ENCODE data around the gene MTM1.

MTM1 gene

DNA sequence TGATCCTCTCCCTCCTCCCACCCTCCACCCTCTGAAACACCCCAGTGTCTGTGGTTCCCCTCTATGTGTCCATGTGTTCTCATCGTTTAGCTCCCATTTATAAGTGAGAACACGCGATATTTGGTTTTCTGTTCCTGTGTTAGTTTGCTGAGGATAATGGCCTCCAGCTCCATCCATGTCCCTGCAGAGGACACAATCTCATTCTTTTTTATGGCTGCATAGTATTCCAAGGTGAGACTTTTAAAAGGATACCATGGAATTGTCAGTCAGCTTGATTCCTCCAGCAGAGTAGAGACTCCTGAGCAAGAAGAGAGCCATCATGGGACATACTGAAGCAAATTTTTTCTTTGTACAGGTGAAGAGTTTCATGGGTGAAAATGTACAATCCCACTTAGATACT is 38.8 kb upstream of the MTM1 start:
- no peak for DNase-seq
- TF ChIP-seq, protein P1, sequence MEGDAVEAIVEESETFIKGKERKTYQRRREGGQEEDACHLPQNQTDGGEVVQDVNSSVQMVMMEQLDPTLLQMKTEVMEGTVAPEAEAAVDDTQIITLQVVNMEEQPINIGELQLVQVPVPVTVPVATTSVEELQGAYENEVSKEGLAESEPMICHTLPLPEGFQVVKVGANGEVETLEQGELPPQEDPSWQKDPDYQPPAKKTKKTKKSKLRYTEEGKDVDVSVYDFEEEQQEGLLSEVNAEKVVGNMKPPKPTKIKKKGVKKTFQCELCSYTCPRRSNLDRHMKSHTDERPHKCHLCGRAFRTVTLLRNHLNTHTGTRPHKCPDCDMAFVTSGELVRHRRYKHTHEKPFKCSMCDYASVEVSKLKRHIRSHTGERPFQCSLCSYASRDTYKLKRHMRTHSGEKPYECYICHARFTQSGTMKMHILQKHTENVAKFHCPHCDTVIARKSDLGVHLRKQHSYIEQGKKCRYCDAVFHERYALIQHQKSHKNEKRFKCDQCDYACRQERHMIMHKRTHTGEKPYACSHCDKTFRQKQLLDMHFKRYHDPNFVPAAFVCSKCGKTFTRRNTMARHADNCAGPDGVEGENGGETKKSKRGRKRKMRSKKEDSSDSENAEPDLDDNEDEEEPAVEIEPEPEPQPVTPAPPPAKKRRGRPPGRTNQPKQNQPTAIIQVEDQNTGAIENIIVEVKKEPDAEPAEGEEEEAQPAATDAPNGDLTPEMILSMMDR (IDR thresholded peaks at IDR 0.05; ENCODE audit: low read depth, low read length): no peak
- H3K9me3 ChIP-seq: no peaks in the 10 kb centered on the region

DNA sequence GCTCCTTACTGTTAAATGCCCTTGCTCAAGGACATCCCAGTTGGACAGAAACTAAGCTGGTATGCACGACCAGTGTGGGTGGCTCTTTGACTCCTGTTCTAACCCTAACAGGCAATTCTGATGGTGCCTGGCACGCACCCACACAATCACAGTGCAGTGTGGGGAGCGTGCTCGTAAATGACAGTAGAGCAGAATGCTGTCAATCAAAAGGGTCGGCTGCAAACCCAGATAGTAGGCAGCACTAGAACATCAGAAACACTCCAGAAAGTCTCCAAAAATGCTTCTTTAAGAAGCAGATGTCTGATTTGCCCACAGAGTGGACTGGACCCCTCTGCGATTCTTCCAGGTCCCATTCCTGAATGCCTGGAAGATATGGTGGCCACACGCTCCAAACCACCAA is 37.6 kb upstream of the MTM1 start:
- no peak for DNase-seq
- no peaks in the 10 kb centered on the region for H3K27me3 ChIP-seq
- TF ChIP-seq, protein P1 (IDR thresholded peaks at IDR 0.05; ENCODE audit: low read depth, low read length): no peak
- H3K36me3 ChIP-seq: no peaks in the 10 kb centered on the region
- H3K4me1 ChIP-seq: no peaks in the 10 kb centered on the region
- no peaks in the 10 kb centered on the region for H3K9me3 ChIP-seq
- H3K4me3 ChIP-seq (ENCODE audit: low read depth, low read length): no peak overlapping the region

More for the DNA sequence above, 38.8 kb upstream of the MTM1 start:
- H3K27me3 ChIP-seq: no peaks in the 10 kb centered on the region
- no peaks in the 10 kb centered on the region for H3K36me3 ChIP-seq
- H3K4me1 ChIP-seq: no peaks in the 10 kb centered on the region
- H3K4me3 ChIP-seq (ENCODE audit: low read depth, low read length): no peak overlapping the region

DNA sequence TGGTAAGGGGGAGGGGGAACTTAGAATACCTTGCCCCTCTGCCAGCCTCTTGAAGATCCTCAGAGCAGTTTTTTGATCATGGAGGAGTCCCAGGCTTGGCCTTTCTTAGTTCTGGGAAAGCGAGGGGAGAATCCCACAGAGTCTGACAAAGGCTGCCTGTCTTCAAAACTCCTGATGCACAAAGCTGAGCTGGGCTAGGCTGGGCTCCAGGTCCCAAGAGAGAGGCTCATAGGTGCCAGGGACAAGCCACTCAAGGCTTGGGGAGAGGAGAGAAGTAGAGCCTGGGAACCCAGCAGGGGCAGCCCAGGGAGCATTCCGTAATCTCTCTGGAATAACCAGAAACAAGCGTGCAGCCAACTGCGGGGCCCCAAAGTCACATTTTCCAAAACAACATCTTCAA is 37.0 kb upstream of the MTM1 start:
- H3K36me3 ChIP-seq: no peaks in the 10 kb centered on the region
- no peaks in the 10 kb centered on the region for H3K4me1 ChIP-seq
- H3K4me3 ChIP-seq (ENCODE audit: low read depth, low read length): no peak overlapping the region
- H3K27me3 ChIP-seq: no peaks in the 10 kb centered on the region
- TF ChIP-seq, protein P1 (IDR thresholded peaks at IDR 0.05; ENCODE audit: low read depth, low read length): no peak
- DNase-seq: no peak
- no peaks in the 10 kb centered on the region for H3K9me3 ChIP-seq

- no peaks in the 10 kb centered on the region for H3K9me3 ChIP-seq
- no peaks in the 10 kb centered on the region for H3K4me1 ChIP-seq
- no peaks in the 10 kb centered on the region for H3K36me3 ChIP-seq
- no peak overlapping the region for H3K4me3 ChIP-seq (ENCODE audit: low read depth, low read length)
- no peak for DNase-seq
- no peaks in the 10 kb centered on the region for H3K27me3 ChIP-seq
- TF ChIP-seq, protein P1 (IDR thresholded peaks at IDR 0.05; ENCODE audit: low read depth, low read length): no peak
These were observed 34.6 kb upstream of the MTM1 start for GRCh38 chrX:150533863-150534262.

DNA sequence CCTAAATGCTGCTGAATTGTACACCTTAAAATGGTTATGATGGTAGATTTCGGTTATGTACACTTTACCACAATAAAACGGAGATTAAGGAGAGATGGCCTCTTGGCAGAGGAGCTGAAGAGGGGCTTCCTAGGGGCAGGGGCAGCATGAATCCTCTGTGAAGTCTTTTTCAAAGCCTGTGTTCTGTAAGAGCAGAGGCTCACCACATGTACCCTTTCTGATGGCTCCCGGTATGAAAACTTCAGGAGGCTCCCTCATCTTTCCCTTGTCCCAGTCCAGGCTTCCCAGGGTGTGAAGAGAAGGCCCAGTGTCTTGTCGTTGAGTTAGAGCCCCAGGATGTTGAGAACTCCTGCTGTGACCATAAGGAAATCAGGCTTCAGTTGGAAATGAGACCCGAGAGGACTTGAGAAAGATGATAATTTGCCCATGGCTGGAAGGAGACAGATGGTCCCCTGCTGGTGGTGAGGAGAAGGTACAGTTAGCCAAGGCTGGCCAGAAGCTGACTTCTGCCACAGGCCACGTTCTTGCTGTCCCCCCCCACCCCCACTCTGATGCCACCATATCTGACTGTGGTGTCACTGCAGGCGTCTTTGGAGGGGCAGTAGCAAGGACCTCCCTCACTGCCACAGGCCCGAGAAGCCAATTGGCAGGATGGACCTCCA is 31.8 kb upstream of the MTM1 start:
- Histone ChIP-seq H3K27me3 (no peaks in the 10 kb centered on the region), H3K4me3 (ENCODE audit: low read depth, low read length) (no peak overlapping the region), H3K9me3 (no peaks in the 10 kb centered on the region), H3K4me1 (no peaks in the 10 kb centered on the region), H3K36me3 (no peaks in the 10 kb centered on the region)
- TF ChIP-seq, protein P1 (IDR thresholded peaks at IDR 0.05; ENCODE audit: low read depth, low read length): no peak
- DNase-seq: no peak

- TF ChIP-seq, protein P1 (IDR thresholded peaks at IDR 0.05; ENCODE audit: low read depth, low read length): no peak
- DNase-seq: no peak
- Histone ChIP-seq H3K4me3 (ENCODE audit: low read depth, low read length) (no peak overlapping the region), H3K9me3 (no peaks in the 10 kb centered on the region), H3K36me3 (no peaks in the 10 kb centered on the region), H3K4me1 (no peaks in the 10 kb centered on the region), H3K27me3 (no peaks in the 10 kb centered on the region)
These were observed 30.6 kb upstream of the MTM1 start for GRCh38 chrX:150537851-150538250.
